ENCODE data around the gene RBM5.

The RBM5 gene

GRCh38 chr3:50138266-50139200, 49.8 kb downstream of the RBM5 start:
- DNase-seq (ENCODE audit: low read depth): no peak

DNA sequence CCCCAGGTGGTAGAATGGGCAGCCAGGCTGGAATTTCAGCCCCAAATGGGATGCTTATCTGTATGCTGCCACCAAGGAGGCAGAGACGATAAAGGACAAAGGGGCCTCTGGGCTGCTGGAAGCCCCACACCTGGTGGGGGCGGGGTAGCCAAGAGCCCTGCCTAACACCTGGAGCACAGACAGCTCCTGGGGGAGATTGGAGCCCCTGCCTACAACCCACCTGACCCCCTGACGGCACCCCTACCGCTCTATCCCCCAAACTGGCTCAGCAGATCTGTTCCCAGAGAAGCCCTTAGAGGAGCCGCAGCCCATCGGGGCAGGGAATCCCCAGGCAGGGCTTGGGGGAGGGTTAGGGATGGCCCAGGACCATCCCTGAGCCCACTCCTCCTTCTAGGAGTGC, 50.6 kb downstream of the RBM5 start:
- no peak for DNase-seq (ENCODE audit: low read depth)

DNA sequence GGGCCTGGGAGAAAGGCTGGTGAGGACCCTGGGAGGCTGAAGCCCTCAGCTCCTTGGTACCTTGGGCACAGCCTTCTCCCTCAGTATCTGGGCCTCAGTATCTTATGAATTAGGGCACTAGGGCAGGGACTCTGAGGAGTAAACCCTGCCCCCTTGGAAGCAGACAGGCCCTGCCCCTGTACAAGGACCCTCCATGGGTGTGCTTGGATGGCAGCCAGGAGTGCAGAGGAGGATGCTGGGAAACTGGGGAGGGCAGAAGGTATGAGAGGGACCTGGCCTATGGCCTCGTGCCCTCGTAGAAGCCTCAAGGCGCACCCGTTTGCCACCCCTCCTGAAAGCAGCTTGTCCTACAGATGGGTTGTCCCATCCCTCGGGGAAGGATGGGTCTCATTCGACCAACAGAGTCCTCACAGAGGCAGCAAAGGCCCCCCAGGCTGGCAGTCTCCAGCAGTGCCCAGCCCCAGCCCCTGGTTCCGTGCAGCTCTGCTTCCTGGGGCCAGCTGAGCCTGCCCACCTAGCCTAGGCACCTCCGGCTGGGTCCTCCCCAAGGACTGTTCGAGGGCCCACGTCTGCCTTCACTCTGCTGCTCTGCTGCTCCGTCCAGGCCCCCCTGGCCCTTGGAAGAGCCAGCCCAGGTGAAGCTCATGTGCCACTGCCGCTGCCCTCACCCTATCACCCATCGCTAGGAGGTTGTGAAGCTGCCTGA, 51.2 kb downstream of the RBM5 start:
- DNase-seq (ENCODE audit: low read depth): no peak

- no peak for DNase-seq (ENCODE audit: low read depth)
Measured at GRCh38 chr3:50140990-50141389, 52.3 kb downstream of the RBM5 start.

DNA sequence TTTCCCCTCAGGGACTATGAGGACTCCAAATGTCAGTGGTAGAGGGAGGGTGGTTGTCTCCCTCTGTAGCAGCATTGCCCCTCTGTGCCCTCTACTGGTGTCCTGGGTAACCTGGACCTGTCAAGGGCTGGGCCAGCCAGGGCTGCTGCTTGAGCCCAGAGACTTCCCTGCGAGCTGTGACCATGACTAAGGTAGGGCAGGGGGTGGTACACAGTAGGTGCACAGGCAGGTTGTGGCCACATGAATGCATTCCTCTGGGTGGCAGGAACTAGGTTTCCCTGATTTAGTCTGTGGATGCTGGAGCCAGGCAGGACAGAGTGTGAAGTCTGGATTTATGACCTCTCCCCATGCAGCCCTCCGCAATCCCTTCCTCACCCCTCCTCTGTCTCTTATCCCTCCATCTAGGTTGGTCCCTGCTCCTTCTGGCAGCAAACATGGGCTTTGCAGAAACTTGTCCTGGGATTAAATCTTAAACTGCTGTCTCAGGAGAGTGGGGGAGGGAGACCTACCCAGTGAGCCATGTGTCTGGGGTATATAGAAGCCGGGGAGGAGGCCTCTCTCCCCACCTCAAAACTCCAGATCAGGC, 57.7 kb downstream of the RBM5 start:
- no peak for DNase-seq (ENCODE audit: low read depth)

DNA sequence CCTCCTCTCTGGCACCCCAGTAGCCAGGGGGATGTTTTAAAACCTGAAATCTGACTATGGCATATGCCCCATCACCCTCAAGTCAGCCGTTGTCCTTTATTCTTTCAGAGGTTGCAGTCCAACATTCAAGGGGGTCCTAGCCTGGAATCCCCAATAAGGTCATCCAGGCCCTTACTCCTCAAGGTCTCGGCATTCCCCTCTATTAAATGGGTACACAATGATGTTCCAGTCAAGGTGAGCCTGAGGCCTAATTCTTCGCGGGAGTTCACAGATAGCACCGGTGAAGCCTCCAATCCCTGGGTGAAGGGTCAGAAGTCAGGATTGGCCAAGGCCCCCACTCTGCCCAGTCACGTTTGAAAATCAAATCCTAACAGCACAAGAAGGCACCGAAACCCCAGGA, 58.3 kb downstream of the RBM5 start:
- DNase-seq (ENCODE audit: low read depth): no peak

- DNase-seq (ENCODE audit: low read depth): no peak
Measured at GRCh38 chr3:50147447-50147846, 58.7 kb downstream of the RBM5 start.

GRCh38 chr3:50147861-50148260, 59.1 kb downstream of the RBM5 start:
- no peak for DNase-seq (ENCODE audit: low read depth)

DNA sequence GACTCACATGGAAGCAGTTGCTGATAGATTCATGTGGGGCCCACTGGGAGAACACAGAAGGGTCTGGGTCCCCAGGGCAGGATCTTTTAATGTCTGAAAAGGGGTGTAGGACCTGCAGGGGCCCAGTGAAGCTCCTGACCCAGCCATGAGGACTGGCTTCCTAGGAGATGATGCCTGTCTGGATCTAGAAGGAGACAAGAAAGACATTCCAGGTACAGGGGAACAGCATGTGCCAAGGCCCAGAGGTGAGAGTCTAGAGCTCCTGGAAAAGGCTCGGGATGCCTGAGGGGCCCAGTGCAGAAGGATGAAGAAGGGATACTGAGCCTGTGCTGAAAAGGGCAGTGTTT, 61.7 kb downstream of the RBM5 start:
- no peak for DNase-seq (ENCODE audit: low read depth)

DNA sequence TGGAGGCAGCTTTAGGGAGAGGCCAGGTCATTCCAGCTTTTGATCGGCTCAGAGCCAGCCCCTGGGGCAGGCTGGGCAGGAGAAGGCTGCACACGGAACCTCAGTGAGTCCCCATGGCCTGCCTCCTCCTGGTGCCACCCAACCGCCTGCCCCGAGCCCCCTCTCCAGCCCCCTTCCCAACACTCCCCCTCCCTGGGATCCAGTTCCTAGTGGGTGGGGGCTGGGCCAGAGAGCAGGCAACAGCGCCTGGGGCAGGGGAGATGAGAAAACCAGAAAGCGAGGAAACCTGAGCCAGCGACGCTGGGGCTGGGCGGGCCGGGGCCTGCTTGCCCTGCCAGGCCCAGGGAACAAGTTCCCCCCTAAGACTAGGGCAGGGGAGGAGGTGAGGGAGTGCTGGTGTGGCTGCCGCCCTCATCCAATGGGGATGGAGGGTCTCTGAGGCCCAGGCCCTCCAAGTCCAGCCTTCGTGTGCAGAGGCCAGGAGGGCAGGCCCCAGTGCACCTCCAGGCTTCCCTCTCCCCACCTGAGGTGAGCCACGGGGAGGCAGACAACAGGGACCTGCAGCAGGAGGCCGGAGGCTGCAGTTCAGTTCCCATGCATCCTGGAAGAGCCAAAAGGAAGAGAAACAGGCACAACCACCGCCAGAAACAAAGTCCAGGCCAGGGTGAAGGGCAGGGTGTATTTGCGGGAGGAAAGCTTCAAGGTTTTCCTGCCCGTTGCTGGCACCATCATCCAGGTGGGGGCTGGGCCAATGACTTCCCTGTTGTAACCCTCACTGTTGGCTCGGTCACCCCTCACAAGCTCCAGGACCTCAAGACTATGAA, 62.4 kb downstream of the RBM5 start:
- no peak for DNase-seq (ENCODE audit: low read depth)

DNA sequence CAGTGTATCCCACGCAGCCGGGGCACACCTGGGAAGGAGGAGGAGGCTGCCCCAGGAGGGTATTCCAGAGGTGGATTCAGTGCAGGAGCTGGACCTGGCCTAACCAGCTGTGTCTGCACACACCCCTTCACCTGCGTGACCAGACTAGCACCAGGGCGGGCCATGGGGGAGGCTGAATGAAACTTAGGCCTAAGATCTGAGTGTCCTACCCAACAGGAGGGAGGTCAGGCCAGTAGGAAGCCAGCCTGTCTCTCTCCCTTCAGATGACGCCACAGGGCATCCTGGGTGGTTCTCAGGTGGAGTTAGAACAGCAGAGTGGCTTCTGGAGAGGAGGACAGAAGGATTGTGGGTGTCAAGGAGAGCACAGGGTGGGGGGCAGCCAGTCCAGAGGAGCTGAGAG, 63.0 kb downstream of the RBM5 start:
- no peak for DNase-seq (ENCODE audit: low read depth)

- no peak for DNase-seq (ENCODE audit: low read depth)
Measured at GRCh38 chr3:50153782-50154475, 65.2 kb downstream of the RBM5 start.

DNA sequence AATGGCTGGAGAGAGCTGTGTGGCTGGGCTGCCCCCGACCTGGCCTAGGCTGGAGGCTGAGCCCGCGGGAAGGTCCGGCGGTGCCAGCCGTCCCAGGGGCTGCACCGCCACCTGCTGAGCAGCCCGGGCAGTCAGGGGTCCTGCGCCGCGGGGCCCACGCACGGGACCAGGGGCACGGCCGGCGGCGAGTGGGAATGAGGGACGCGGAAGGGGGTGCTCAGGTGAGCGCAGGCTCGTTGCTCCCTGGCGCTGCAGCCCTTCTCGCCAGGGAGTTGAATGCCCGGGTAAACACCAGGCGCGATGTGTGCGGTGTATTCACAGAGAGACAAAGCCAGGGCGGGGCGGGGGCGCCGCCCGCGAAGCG, 65.7 kb downstream of the RBM5 start:
- DNase-seq (ENCODE audit: low read depth): no peak

DNA sequence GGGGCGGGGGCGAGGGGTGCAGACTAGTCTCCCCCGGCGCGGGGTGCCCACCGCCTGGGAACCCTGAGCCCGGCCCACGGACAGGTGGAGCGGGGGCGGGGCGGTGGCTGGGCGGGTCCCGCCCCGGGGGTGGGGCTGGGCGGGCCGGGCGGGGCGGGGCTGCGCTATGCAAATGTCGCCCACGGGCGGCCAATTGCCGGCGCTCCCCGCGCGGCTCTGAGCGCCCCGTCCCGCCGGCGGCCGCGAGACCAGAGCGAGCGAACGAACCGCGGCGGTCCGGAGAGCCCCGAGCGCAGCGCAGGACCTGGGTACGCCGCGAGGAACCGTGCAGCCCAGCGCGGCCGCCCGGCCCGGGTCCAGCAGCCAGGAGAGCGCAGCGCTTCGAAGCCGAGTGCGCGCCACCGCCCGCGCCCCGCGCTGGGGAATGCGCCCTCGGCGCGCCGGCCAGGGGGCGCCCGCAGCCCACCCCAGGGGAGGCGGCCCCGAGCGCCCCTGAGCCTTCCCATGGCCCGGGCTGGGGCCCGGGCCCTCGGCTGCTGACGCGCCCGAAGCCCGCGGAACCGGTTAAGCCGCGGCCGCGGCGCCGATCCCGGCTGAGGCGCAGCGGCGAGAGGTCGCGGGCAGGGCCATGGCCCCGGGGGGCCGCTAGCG, 66.2 kb downstream of the RBM5 start, which contains the start of gene SEMA3F:
SEMA3F (plus strand) TSS at position 485 of the 651 bp plus-strand sequence. CDS start 4,299 bp downstream, outside the sequence.
- no peak for DNase-seq (ENCODE audit: low read depth)

DNA sequence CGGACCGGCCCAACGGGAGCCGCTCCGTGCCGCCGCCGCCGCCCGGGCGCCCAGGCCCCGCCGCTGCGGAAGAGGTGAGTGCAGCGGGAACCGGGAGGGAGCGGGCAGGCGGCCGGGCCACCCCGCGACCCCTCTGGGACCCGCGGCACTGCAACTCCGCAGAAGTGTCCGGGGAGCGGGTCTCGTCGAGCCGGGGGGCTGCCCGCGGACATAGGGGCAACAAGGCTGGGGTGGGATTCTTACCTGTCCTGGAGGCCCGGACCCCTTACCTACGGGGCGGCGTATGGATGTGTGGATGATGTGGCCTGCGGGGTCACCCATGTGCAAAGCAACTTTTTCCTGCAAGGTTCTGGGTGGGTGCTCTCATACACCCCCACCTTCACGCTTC, 66.8 kb downstream of the RBM5 start:
- DNase-seq (ENCODE audit: low read depth): no peak

GRCh38 chr3:50155891-50156290, 67.2 kb downstream of the RBM5 start:
- no peak for DNase-seq (ENCODE audit: low read depth)

DNA sequence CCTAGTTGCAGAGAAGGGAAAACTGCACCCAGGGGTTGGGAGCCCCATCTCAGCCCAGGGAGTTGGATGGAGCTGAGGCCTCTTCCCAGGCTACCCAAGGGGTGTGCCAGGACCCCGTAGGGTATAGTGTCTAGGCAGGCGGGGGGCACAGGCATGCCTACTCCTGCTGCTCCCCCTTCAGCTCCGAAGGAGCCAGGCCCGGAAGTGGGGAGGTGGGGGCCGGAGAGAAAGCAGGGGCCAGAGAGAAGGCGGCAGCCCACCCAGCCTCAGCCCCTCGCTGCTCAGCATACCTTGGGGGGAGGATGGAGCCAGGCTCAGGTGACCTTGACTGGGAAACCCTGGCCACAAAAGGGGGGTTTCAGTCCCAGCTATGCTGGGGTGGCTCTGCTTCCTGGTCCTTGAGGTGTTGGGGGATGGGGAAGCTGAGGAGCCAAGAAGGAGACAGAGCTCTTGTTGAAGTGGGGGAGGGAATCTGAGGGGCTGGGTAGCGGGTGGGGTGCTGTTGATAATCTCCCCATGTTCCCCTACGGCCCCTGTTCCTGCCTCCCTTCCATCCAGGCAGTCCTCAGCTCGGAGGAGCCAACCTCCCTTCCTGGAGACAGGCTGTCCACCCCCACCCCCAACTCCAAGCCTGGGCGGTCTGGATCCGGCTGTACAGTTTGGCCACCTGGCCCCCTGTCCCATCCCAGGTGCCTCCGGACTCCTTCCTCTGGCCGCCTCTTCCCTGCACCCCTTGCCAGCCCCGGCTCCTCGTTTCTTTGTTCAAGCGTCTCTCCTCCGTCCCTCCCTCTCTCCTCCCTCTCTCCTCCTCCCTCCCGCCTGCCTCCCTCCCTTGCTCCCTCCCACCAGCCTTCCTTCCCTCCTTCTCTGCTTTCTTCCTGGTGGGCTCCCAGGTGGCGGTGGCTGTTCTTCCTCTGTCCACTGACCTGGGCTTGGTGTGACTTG, 68.1 kb downstream of the RBM5 start:
- no peak for DNase-seq (ENCODE audit: low read depth)

- no peak for DNase-seq (ENCODE audit: low read depth)
Measured at GRCh38 chr3:50157827-50158529, 69.3 kb downstream of the RBM5 start.

- no peak for DNase-seq (ENCODE audit: low read depth)
Measured at GRCh38 chr3:50158530-50159146, 69.9 kb downstream of the RBM5 start.
